K562 (cell line): ENCODE data around the gene IFNW1. TPM values are rescaled to one million over a fixed set of nuclear protein-coding genes. Genes with fewer than 3 reads are reported as not detected.

ENCODE experiments used
- ATAC-seq: fragments of 200-7000 bp; cut with Tn5 transposase; 3 replicates; pipeline ENCODE4 v1.9.1; 2020; ENCODE audit warnings: moderate library complexity
- BruUV-seq: library from RNA; stranded (reverse); fragments of 400-500 nt; replicated peaks from 2 replicates; lab custom pipeline; 2021; lab: Mats Ljungman, UMichigan
- CTCF ChIA-PET: fragments of 300-600 bp; formaldehyde crosslinking; extraction: SDS; loops from one replicate; lab custom pipeline; 2021; ENCODE audit warnings: low intra/inter-chr PET ratio; lab: Yijun Ruan, JAX
- POLR2A ChIA-PET: fragments of 300-600, 350-650 bp; sonication (Branson Sonifier 250); formaldehyde crosslinking; extraction: SDS; loops from one replicate; lab custom pipeline; 2021; ENCODE audit warnings: antibody characterized with exemption, inconsistent platforms; lab: Yijun Ruan, JAX
- DNase-seq, 4 experiments: peaks; one replicate each; pipeline versions ENCODE4 v3.0.0 to v3.0.0-alpha.2; 2011 to 2018; ENCODE audit warnings: low spot score in 3 of 4, mixed read lengths in 3 of 4; ENCODE audit errors: extremely low read depth in 1 of 4
- FAIRE-seq: peaks from 2 replicates; lab custom pipeline; 2011; peaks lifted over from hg19 to GRCh38; lab: Jason Lieb, UNC
- H2AFZ ChIP-seq: 2 replicates; pipeline ENCODE4 v1.6.0; 2011; ENCODE audit warnings: low read depth, low read length, control low read depth, inconsistent platforms
- H3K27ac ChIP-seq: fragments of 200-600 bp; 3 replicates; pipeline ENCODE4 v1.8.0; 2011; ENCODE audit warnings: low read depth, mild to moderate bottlenecking, control low read depth, inconsistent platforms, low read length, moderate library complexity, mixed read lengths; ENCODE audit errors: extremely low read depth
- H3K27me3 ChIP-seq, 2 experiments: fragments of 300-600 bp in 1 of 2; 2 replicates in 1 of 2; 3 replicates in 1 of 2; pipeline versions ENCODE4 v1.6.0 to v1.8.0; 2011; ENCODE audit warnings: inconsistent platforms in 2 of 2, low read length in 2 of 2, mild to moderate bottlenecking in 1 of 2, mixed read lengths in 1 of 2, moderate library complexity in 1 of 2; ENCODE audit not compliant: control insufficient read depth in 2 of 2, insufficient read depth in 2 of 2
- H3K36me3 ChIP-seq: fragments of 300-600 bp; 3 replicates; pipeline ENCODE4 v1.8.0; 2011; ENCODE audit warnings: mild to moderate bottlenecking, low read length, inconsistent platforms; ENCODE audit not compliant: control insufficient read depth, insufficient read depth
- H3K4me1 ChIP-seq, 2 experiments: fragments of 200-600 bp in 1 of 2; replicated peaks in 1 of 2; 2 replicates in 1 of 2; 3 replicates in 1 of 2; pipeline versions ENCODE4 v1.5.1 to v1.8.0; 2011; ENCODE audit warnings: inconsistent platforms in 2 of 2, low read length in 2 of 2, mild to moderate bottlenecking in 1 of 2, mixed read lengths in 1 of 2, moderate library complexity in 1 of 2; ENCODE audit not compliant: control insufficient read depth in 2 of 2, insufficient read depth in 2 of 2
- H3K4me2 ChIP-seq: 2 replicates; pipeline ENCODE4 v1.6.1; 2011; ENCODE audit warnings: low read length, control low read depth, inconsistent platforms, mixed read lengths; ENCODE audit not compliant: insufficient read depth
- H3K4me3 ChIP-seq: fragments of 200-600 bp; sonication (generic), shearing (Covaris generic); 2 replicates; pipeline ENCODE4 v1.5.1; 2016; ENCODE audit warnings: control low read depth, inconsistent platforms
- H3K79me2 ChIP-seq: fragments of 200-600 bp; 3 replicates; pipeline ENCODE4 v1.8.0; 2011; ENCODE audit warnings: low read length, inconsistent platforms; ENCODE audit not compliant: control insufficient read depth, insufficient read depth
- H3K9ac ChIP-seq, 2 experiments: 2 replicates each; pipeline versions ENCODE4 v1.6.0 to v1.6.1; 2011; ENCODE audit warnings: low read depth in 2 of 2, low read length in 2 of 2, control low read depth in 1 of 2, inconsistent platforms in 1 of 2, mild to moderate bottlenecking in 1 of 2, mixed read lengths in 1 of 2; ENCODE audit not compliant: insufficient read depth in 1 of 2
- H3K9me1 ChIP-seq: one replicate; pipeline ENCODE4 v1.6.0; 2011; ENCODE audit warnings: inconsistent platforms, mild to moderate bottlenecking, low read length, moderate library complexity; ENCODE audit not compliant: control insufficient read depth, insufficient read depth
- H3K9me3 ChIP-seq: replicated peaks from 2 replicates; pipeline ENCODE4 v1.5.1; 2011; ENCODE audit warnings: low read depth, low read length, inconsistent platforms; ENCODE audit not compliant: control insufficient read depth, insufficient read depth
- H4K20me1 ChIP-seq: replicated peaks from 2 replicates; pipeline ENCODE4 v1.6.1; 2011; ENCODE audit warnings: low read length, inconsistent platforms, mixed read lengths; ENCODE audit not compliant: control insufficient read depth, insufficient read depth
- ARHGAP35 ChIP-seq: fragments of 450-650 bp; IDR thresholded peaks from 2 replicates; pipeline ENCODE4 v1.6.1; 2018; ENCODE audit not compliant: partially characterized antibody
- CHD1 ChIP-seq: fragments of 200-600 bp; sonication (generic); IDR thresholded peaks from one replicate; pipeline ENCODE4 v1.6.1; 2012; ENCODE audit warnings: mild to moderate bottlenecking, moderate library complexity, low read length, inconsistent platforms
- GATAD2A ChIP-seq: fragments of 450-650 bp; IDR thresholded peaks from 2 replicates; pipeline ENCODE4 v1.6.1; 2017
- GTF2A2 ChIP-seq: IDR thresholded peaks from 2 replicates; pipeline ENCODE4 v1.6.1; 2016; ENCODE audit warnings: mild to moderate bottlenecking, missing genetic modification characterization, missing compliant biosample characterization
- LARP7 ChIP-seq: fragments of 450-650 bp; IDR thresholded peaks from 2 replicates; pipeline ENCODE4 v1.6.1; 2016
- NR3C1 ChIP-seq: sonication (generic); formaldehyde crosslinking; IDR thresholded peaks from 2 replicates; pipeline ENCODE4 v1.8.1; 2022; ENCODE audit warnings: missing genetic modification reagents
- TAL1 ChIP-seq: fragments of 450-650 bp; IDR thresholded peaks from 2 replicates; pipeline ENCODE4 v1.6.1; 2016; ENCODE audit warnings: mild to moderate bottlenecking
- XRCC4 ChIP-seq: IDR thresholded peaks from one replicate; pipeline ENCODE4 v1.6.1; 2011; ENCODE audit not compliant: insufficient read depth, insufficient read length; ENCODE audit errors: extremely low read depth
- ZC3H8 ChIP-seq: fragments of 450-650 bp; IDR thresholded peaks from 2 replicates; pipeline ENCODE4 v1.6.1; 2017
- ZNF239 ChIP-seq: fragments of 250-450 bp; sonication (Bioruptor Pico); IDR thresholded peaks from 2 replicates; pipeline ENCODE4 v1.4.0; 2020; ENCODE audit warnings: mild to moderate bottlenecking
- ZNF384 ChIP-seq: IDR thresholded peaks from 2 replicates; pipeline ENCODE4 v1.6.1; 2012; ENCODE audit warnings: low read depth, low read length, improper control_type of control experiment
- ZNF696 ChIP-seq: fragments of 250-450 bp; sonication (Bioruptor Pico); conservative IDR thresholded peaks from 2 replicates; pipeline ENCODE4 v1.4.0; 2020; ENCODE audit warnings: mild to moderate bottlenecking, moderate library complexity
- WGBS: fragments of 100-300 bp; shearing (Covaris generic); methylation state at CpG from one replicate; pipeline ENCODE4 v1.1.6; 2016; ENCODE audit warnings: low coverage, mixed read lengths; ENCODE audit not compliant: insufficient coverage; ENCODE audit errors: missing lambda C conversion rate; 5-methylcytosine and 5-hydroxymethylcytosine counted together
- in situ Hi-C: fragments of 300-500 bp; cut with MboI; formaldehyde crosslinking; loops from 4 replicates; pipeline ENCODE4 v1.15.0; 2018; ENCODE audit warnings: inconsistent platforms, mixed read lengths
- intact Hi-C: fragments of 100-400 bp; cut with micrococcal nuclease; formaldehyde crosslinking; loops from 2 replicates; pipeline ENCODE4 v1.14.2; 2022
- polyA plus RNA-seq, 8 experiments: library from polyadenylated mRNA; depleted of rRNA in 4 of 8; stranded (reverse) in 5 of 8; unstranded in 3 of 8; fragments of >200 nt; fragmentation: Nextera tagmentation in 2 of 8; fragmentation: Illumina TruSeq in 1 of 8; extraction: Ambion mirVana in 2 of 8; extraction: Trizol in 1 of 8; gene quantifications; 2 replicates each; pipeline versions ENCODE4 v1.2.1 to v1.2.3, GENCODE V29; 2011 to 2014; ENCODE audit warnings: inconsistent platforms in 1 of 8, missing spikeins in 1 of 8
- total RNA-seq, 7 experiments: library from RNA; depleted of rRNA in 6 of 7; stranded (reverse); fragments of >200 nt in 6 of 7; fragmentation: Illumina TruSeq in 2 of 7; extraction: Trizol in 2 of 7; gene quantifications; 2 replicates each; pipeline versions ENCODE4 v1.2.1 to v1.2.3, GENCODE V29; 2011 to 2021; ENCODE audit warnings: low replicate concordance in 1 of 7
- TF ChIP-seq, protein P1 (sequence below), 2 experiments: fragments of 450-650 bp in 1 of 2; sonication (generic) in 1 of 2; formaldehyde crosslinking; conservative IDR thresholded peaks; 2 replicates each; pipeline versions ENCODE4 v1.4.0 to v1.8.1; 2020 to 2022; ENCODE audit warnings: mild to moderate bottlenecking in 1 of 2, missing genetic modification reagents in 1 of 2
- TF ChIP-seq, protein P2 (sequence below): fragments of 450-650 bp; IDR thresholded peaks from 2 replicates; pipeline ENCODE4 v1.6.1; 2016; ENCODE audit warnings: borderline replicate concordance
- TF ChIP-seq, protein P3 (sequence below): fragments of 450-650 bp; formaldehyde crosslinking; IDR thresholded peaks from 2 replicates; pipeline ENCODE4 v1.4.0; 2022; ENCODE audit warnings: mild to moderate bottlenecking, moderate library complexity

The IFNW1 gene
- total and polyA plus RNA-seq, 9 of the 15 experiments (the other 6 are each of a cell fraction or from before 2014, with no cell fraction given), result not detected

DNA sequence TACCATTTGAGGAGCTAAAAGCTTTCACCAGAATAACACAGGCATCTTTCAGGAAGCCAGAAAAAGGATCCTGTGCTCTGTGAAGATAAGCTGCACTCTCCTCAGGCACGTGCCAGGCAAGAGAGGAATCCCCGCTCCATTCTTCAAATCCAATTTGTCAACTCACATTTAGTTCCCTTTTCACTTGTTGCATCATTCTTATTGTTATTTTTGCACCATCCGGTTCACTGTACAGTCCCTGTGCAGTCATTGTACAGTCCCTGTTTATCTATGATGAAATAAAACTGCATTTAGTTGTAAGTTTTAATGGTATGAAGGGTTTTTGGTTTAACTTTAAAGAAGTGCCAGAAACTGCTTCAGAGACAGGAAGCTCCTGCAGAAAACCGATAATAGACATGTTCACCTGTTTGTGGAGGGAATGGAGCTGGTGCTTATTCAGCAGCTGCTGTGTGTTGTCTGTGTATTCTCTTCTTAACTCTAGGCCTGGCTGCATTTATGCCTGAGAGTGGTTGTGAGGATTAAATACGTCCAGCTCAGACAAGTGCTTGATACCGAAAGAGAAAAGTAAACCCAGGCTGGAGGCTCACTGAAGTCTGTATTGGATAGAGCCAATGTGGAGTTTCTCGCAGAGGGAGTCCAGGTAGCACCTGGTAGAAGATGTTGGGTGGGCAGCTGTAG lies 22.4 kb downstream of the IFNW1 start (continued):
- TF ChIP-seq XRCC4 (no peak), GATAD2A (no peak), GTF2A2 (tag) (no peak), NR3C1 (CRISPR knock-in tag) (no peak)
- TF ChIP-seq, all 486 proteins: peak for 0

DNA sequence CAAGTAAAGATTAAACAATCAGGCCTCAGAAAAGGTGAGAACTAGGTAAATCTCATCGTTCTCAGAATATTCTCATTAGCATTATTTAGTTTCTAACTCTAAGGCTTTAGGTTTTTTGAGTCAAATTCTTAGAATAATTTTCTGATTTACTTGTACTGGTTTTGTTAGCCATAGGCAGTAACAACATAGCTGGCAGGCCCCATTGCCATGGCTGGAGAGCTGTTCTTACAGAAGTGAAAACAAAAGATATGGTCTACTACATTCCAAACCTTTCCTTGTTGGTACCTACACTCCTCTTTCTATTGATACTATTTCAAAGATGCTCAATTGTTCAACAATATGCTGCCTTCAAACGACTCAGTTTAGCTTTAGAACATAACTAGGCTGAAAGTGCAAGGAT lies 27.3 kb downstream of the IFNW1 start:
- ChIA-PET POLR2A (no interaction called here), CTCF (no interaction called here)
- FAIRE-seq (no peak), DNase-seq (no peak), ATAC-seq (no peak)
- Histone ChIP-seq H3K4me3 (no peak overlapping the region), H3K79me2 (no peaks in the 10 kb centered on the region), H3K4me1 (no peaks in the 10 kb centered on the region), H3K9ac (no peak overlapping the region), H4K20me1 (no peaks in the 10 kb centered on the region), H3K27ac (no peak overlapping the region), H3K9me3 (no peaks in the 10 kb centered on the region), H2AFZ (no peak overlapping the region), H3K4me2 (no peak overlapping the region), H3K27me3 (no peaks in the 10 kb centered on the region), H3K9me1 (no peaks in the 10 kb centered on the region), H3K36me3 (no peaks in the 10 kb centered on the region)
- in situ Hi-C loops (no loop called here), intact Hi-C loops (no loop called here)
- no TSS peak for BruUV-seq
- TF ChIP-seq ZNF239 (CRISPR knock-in tag), result no peak
- TF ChIP-seq ZNF696 (CRISPR knock-in tag), result no peak
- TF ChIP-seq CHD1, result no peak
- TF ChIP-seq, protein P1, sequence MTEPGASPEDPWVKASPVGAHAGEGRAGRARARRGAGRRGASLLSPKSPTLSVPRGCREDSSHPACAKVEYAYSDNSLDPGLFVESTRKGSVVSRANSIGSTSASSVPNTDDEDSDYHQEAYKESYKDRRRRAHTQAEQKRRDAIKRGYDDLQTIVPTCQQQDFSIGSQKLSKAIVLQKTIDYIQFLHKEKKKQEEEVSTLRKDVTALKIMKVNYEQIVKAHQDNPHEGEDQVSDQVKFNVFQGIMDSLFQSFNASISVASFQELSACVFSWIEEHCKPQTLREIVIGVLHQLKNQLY (CRISPR knock-in tag; conservative IDR thresholded peaks at IDR 0.05), result no peak
- TF ChIP-seq ARHGAP35, result no peak
- TF ChIP-seq ZNF384, result no peak
- no peak for TF ChIP-seq LARP7
- TF ChIP-seq GTF2A2 (tag), result no peak
- no peak for TF ChIP-seq TAL1
- TF ChIP-seq, protein P2, sequence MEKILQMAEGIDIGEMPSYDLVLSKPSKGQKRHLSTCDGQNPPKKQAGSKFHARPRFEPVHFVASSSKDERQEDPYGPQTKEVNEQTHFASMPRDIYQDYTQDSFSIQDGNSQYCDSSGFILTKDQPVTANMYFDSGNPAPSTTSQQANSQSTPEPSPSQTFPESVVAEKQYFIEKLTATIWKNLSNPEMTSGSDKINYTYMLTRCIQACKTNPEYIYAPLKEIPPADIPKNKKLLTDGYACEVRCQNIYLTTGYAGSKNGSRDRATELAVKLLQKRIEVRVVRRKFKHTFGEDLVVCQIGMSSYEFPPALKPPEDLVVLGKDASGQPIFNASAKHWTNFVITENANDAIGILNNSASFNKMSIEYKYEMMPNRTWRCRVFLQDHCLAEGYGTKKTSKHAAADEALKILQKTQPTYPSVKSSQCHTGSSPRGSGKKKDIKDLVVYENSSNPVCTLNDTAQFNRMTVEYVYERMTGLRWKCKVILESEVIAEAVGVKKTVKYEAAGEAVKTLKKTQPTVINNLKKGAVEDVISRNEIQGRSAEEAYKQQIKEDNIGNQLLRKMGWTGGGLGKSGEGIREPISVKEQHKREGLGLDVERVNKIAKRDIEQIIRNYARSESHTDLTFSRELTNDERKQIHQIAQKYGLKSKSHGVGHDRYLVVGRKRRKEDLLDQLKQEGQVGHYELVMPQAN, result no peak
- no peak for TF ChIP-seq ZC3H8
- TF ChIP-seq, protein P3, sequence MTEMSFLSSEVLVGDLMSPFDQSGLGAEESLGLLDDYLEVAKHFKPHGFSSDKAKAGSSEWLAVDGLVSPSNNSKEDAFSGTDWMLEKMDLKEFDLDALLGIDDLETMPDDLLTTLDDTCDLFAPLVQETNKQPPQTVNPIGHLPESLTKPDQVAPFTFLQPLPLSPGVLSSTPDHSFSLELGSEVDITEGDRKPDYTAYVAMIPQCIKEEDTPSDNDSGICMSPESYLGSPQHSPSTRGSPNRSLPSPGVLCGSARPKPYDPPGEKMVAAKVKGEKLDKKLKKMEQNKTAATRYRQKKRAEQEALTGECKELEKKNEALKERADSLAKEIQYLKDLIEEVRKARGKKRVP, result no peak
- WGBS, result no CpG with 5 or more reads among the region's 2 CpGs
